Measurements from ENCODE around the gene TINAG. TPM values are rescaled to one million over a fixed set of nuclear protein-coding genes. Genes with fewer than 3 reads are reported as not detected.

The TINAG gene
- total and polyA plus RNA-seq, 2 of the 13 experiments (the other 11 are each of a cell fraction or from before 2014, with no cell fraction given) = 0.08 to 0.15 TPM

DNA sequence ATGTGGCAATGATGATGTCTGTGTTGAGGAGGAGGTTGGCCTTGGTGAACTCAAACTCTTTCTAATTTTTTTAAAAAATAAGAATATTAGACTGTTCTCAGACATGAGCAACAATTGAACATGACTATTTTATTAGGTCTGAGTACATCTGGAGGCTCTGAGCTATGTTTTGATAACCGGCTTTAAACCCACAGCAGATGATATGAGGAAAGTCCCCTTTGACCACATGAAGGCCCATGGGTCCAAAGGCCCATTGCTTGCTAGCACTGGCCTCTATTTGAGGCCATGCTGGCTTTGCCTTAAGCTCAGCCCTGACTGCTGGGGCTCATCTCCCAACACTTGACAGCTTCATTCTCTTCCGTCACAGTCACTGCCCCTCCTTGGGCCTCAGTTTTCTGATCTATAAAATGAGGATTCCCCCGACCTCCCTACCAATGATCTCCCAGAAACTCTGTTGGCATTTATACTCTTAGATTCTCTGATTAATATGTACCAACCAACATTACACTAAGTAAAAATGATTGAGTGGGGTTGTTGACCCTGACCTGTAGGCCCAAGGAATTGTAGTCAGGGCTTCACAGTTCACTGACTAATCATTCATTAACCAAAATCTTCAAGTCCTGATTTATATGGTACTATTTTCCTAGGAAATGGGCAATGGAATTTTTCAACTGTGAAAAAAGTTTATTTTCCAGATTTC, 23.9 kb upstream of the TINAG start:
- Histone ChIP-seq H3K4me3 (replicated peaks in 1 of 3; ENCODE audit: insufficient read depth in 1 of 3, low read depth in 2 of 3, low read length in 3 of 3) (no peak overlapping the region), H3K27me3 (ENCODE audit: control insufficient read depth in 1 of 2, insufficient read depth in 2 of 2, low read length in 2 of 2) (no peaks in the 10 kb centered on the region), H3K9ac (ENCODE audit: insufficient read depth, low read depth, low read length) (no peak overlapping the region), H4K20me1 (ENCODE audit: insufficient read depth, low read length) (no peaks in the 10 kb centered on the region), H3K9me3 (ENCODE audit: low read length) (no peaks in the 10 kb centered on the region), H3K4me2 (ENCODE audit: low read depth, low read length) (no peak overlapping the region), H3K79me2 (ENCODE audit: insufficient read depth, low read length) (no peaks in the 10 kb centered on the region), H2AFZ (ENCODE audit: low read length) (no peak overlapping the region), H3K36me3 (replicated peaks in 1 of 2; ENCODE audit: control insufficient read depth in 1 of 2, insufficient read depth in 2 of 2, low read length in 2 of 2) (no peaks in the 10 kb centered on the region), H3K4me1 (ENCODE audit: insufficient read depth, low read length) (peaks cover 4% of the 10 kb centered on the region; the same call in 1 of the 2 replicates), H3K27ac (ENCODE audit: extremely low read length, insufficient read depth, low read length) (no peak overlapping the region)
- ATAC-seq = peak; percentile 54; the same call in 2 of the 3 replicates
- in situ Hi-C loops (cut with HindIII; ENCODE audit: extremely low pct_ligation_motif_present, low pct_unique_long_range_greater_than_20kb) (no loop called here), intact Hi-C loops (cut with micrococcal nuclease; ENCODE audit: unreplicated experiment) (no loop called here)
- CTCF ChIA-PET (ENCODE audit: low intra/inter-chr PET ratio, low total read pairs) = no interaction called here
- TF ChIP-seq, protein P1, sequence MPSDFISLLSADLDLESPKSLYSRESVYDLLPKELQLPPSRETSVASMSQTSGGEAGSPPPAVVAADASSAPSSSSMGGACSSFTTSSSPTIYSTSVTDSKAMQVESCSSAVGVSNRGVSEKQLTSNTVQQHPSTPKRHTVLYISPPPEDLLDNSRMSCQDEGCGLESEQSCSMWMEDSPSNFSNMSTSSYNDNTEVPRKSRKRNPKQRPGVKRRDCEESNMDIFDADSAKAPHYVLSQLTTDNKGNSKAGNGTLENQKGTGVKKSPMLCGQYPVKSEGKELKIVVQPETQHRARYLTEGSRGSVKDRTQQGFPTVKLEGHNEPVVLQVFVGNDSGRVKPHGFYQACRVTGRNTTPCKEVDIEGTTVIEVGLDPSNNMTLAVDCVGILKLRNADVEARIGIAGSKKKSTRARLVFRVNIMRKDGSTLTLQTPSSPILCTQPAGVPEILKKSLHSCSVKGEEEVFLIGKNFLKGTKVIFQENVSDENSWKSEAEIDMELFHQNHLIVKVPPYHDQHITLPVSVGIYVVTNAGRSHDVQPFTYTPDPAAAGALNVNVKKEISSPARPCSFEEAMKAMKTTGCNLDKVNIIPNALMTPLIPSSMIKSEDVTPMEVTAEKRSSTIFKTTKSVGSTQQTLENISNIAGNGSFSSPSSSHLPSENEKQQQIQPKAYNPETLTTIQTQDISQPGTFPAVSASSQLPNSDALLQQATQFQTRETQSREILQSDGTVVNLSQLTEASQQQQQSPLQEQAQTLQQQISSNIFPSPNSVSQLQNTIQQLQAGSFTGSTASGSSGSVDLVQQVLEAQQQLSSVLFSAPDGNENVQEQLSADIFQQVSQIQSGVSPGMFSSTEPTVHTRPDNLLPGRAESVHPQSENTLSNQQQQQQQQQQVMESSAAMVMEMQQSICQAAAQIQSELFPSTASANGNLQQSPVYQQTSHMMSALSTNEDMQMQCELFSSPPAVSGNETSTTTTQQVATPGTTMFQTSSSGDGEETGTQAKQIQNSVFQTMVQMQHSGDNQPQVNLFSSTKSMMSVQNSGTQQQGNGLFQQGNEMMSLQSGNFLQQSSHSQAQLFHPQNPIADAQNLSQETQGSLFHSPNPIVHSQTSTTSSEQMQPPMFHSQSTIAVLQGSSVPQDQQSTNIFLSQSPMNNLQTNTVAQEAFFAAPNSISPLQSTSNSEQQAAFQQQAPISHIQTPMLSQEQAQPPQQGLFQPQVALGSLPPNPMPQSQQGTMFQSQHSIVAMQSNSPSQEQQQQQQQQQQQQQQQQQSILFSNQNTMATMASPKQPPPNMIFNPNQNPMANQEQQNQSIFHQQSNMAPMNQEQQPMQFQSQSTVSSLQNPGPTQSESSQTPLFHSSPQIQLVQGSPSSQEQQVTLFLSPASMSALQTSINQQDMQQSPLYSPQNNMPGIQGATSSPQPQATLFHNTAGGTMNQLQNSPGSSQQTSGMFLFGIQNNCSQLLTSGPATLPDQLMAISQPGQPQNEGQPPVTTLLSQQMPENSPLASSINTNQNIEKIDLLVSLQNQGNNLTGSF (CRISPR knock-in tag; IDR thresholded peaks at IDR 0.05) = no peak
- no peak for TF ChIP-seq CAMTA2 (CRISPR knock-in tag; IDR thresholded peaks at IDR 0.05; ENCODE audit: borderline replicate concordance)
- TF ChIP-seq ZNF12 (CRISPR knock-in tag; IDR thresholded peaks at IDR 0.05) = peak; percentile 89
- TF ChIP-seq, protein P2, sequence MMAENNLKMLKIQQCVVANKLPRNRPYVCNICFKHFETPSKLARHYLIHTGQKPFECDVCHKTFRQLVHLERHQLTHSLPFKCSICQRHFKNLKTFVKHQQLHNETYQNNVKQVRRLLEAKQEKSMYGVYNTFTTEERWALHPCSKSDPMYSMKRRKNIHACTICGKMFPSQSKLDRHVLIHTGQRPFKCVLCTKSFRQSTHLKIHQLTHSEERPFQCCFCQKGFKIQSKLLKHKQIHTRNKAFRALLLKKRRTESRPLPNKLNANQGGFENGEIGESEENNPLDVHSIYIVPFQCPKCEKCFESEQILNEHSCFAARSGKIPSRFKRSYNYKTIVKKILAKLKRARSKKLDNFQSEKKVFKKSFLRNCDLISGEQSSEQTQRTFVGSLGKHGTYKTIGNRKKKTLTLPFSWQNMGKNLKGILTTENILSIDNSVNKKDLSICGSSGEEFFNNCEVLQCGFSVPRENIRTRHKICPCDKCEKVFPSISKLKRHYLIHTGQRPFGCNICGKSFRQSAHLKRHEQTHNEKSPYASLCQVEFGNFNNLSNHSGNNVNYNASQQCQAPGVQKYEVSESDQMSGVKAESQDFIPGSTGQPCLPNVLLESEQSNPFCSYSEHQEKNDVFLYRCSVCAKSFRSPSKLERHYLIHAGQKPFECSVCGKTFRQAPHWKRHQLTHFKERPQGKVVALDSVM (CRISPR knock-in tag; IDR thresholded peaks at IDR 0.05) = 0 out of 2 replicates have a peak, but pooled peaks have one; percentile 25
- POLR2A ChIA-PET = no interaction called here
- no peak for DNase-seq (ENCODE audit: low spot score)
- BruUV-seq (replicated peaks) = no TSS peak
- FAIRE-seq = no peak
- 14% methylated on average over 3 of the region's 3 CpGs for WGBS (ENCODE audit: low lambda C conversion rate)
